Ovary (tissue), 3 donors: Measurements from ENCODE around the gene RSPO3.

Experiments used
- CTCF ChIP-seq, 3 donors: fragments of 450-650 bp in 2 of 3; fragments of 200-600 bp in 1 of 3; IDR thresholded peaks; one replicate each; pipeline versions ENCODE4 v1.5.1 to v1.8.0; 2016 to 2022; ENCODE audit warnings: antibody characterized with exemption in 3 of 3, mild to moderate bottlenecking in 1 of 3
- EP300 ChIP-seq: sonication (generic); formaldehyde crosslinking; IDR thresholded peaks from one replicate; pipeline ENCODE4 v1.6.1; 2017; ENCODE audit warnings: antibody characterized with exemption
- POLR2A ChIP-seq: fragments of 450-650 bp; IDR thresholded peaks from one replicate; pipeline ENCODE4 v1.6.1; 2017; ENCODE audit warnings: antibody characterized with exemption, mild to moderate bottlenecking, moderate library complexity
- donor health status: DM: no; HTN: no; CAD: no.

- TF ChIP-seq CTCF (IDR thresholded peaks at IDR 0.05) (no peak), POLR2A (no peak), EP300 (no peak)
These were observed 26.0 kb upstream of the RSPO3 start for GRCh38 chr6:127092466-127092865.
